DND-41 (cell line): ENCODE measurements around the gene TSPAN18.

Source experiments
- ATAC-seq: fragments of 200-7000 bp; cut with Tn5 transposase; 3 replicates; pipeline ENCODE4 v1.9.1; 2021; ENCODE audit warnings: low read depth; ENCODE audit not compliant: insufficient read depth
- DNase-seq: peaks from one replicate; pipeline ENCODE4 v3.0.0-alpha.2; 2020
- H2AFZ ChIP-seq: 2 replicates; pipeline ENCODE4 v1.6.0; 2012; ENCODE audit warnings: low read depth, low read length
- H3K27ac ChIP-seq: 2 replicates; pipeline ENCODE4 v1.5.1; 2012; ENCODE audit warnings: low read length, inconsistent platforms
- H3K27me3 ChIP-seq: fragments of 200-600 bp; sonication (generic); 2 replicates; pipeline ENCODE4 v1.6.0; 2012; ENCODE audit warnings: low read length, mild to moderate bottlenecking, inconsistent platforms; ENCODE audit not compliant: insufficient read depth, poor library complexity
- H3K36me3 ChIP-seq: 2 replicates; pipeline ENCODE4 v1.5.1; 2012; ENCODE audit warnings: low read length, inconsistent platforms; ENCODE audit not compliant: insufficient read depth
- H3K4me1 ChIP-seq: 2 replicates; pipeline ENCODE4 v1.5.1; 2012; ENCODE audit warnings: mild to moderate bottlenecking, low read length; ENCODE audit not compliant: insufficient read depth
- H3K4me2 ChIP-seq: 2 replicates; pipeline ENCODE4 v1.6.0; 2012; ENCODE audit warnings: mild to moderate bottlenecking, moderate library complexity, low read length, inconsistent platforms; ENCODE audit not compliant: insufficient read depth
- H3K4me3 ChIP-seq, 2 experiments: fragments of 200-600 bp in 1 of 2; shearing (Covaris generic) in 1 of 2; 2 replicates each; pipeline ENCODE4 v1.5.1; 2012 to 2016; ENCODE audit warnings: inconsistent platforms in 2 of 2, low read length in 2 of 2, mild to moderate bottlenecking in 2 of 2, low read depth in 1 of 2, moderate library complexity in 1 of 2
- H3K79me2 ChIP-seq: 2 replicates; pipeline ENCODE4 v1.6.0; 2012; ENCODE audit warnings: low read length, inconsistent platforms; ENCODE audit not compliant: insufficient read depth
- H3K9ac ChIP-seq: 2 replicates; pipeline ENCODE4 v1.6.0; 2012; ENCODE audit warnings: low read depth, mild to moderate bottlenecking, inconsistent platforms, low read length, moderate library complexity
- H3K9me3 ChIP-seq: 2 replicates; pipeline ENCODE4 v1.5.1; 2012; ENCODE audit warnings: low read length, moderate library complexity, mild to moderate bottlenecking, inconsistent platforms; ENCODE audit not compliant: insufficient read depth, severe bottlenecking
- H4K20me1 ChIP-seq: 2 replicates; pipeline ENCODE4 v1.6.0; 2012; ENCODE audit warnings: low read length; ENCODE audit not compliant: insufficient read depth
- EZH2 ChIP-seq: IDR thresholded peaks from 3 replicates; pipeline ENCODE4 v1.6.1; 2012; ENCODE audit warnings: borderline replicate concordance, low read depth, mild to moderate bottlenecking, moderate library complexity, low read length, inconsistent platforms; ENCODE audit not compliant: severe bottlenecking
- TF ChIP-seq, protein P1 (sequence below): IDR thresholded peaks from 2 replicates; pipeline ENCODE4 v1.5.1; 2012; ENCODE audit warnings: borderline replicate concordance, low read length, moderate library complexity, mild to moderate bottlenecking; ENCODE audit not compliant: poor library complexity, severe bottlenecking; ENCODE audit errors: extremely low read depth

The TSPAN18 gene

DNA sequence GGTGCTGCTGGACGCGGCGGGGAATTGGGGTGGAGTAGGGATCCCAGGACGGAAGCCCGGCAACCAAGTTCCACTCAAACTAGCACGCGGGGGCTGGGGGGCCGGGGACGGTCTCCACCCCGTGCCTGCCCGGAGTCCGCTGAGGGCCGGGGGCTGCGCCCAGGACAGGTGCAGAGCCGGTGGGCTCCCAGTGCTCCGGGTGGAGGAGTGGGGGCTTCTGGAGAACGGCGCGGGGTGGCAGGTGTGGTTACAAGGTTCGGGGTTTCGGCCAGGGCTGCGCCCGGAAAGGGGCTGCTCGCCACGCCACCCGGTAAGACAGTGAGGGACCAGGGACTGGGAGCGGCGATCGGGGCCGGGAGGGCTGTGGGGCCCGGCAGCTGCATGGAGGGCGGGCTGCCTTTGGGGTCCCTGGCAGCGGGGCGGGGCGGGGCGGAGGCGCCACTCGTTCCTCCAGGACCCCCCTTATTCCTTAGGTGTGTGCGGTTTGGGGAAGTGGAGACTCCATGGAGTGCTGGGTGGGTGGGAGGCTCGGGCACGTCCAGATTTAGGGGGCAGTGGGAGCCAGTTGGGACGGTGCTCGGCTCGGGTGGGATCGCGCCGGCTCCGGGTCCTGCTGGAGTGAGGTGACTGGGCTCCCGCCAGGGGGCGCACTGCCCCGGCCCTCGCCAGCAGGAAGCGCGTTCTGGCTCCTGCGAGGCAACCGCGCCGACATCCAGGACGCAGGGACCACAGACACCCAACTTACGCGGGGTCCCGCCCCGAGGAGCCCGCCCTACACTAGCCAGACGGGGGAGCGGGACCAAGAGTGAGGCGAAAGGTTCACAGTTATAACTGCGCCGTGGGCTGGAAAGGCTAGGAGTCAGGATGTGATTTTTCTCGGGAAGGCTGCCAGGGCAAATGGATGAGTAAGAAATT, 868 bp downstream of the TSPAN18 start:
- Histone ChIP-seq H3K27me3 (peaks cover 23% of the 10 kb centered on the region), H4K20me1 (no peaks in the 10 kb centered on the region; the same call in 1 of the 2 replicates), H3K36me3 (no peaks in the 10 kb centered on the region), H3K9ac (no peak overlapping the region), H3K79me2 (no peaks in the 10 kb centered on the region), H2AFZ (no peak overlapping the region), H3K9me3 (no peaks in the 10 kb centered on the region), H3K4me2 (peak overlapping the region; percentile 46), H3K4me1 (peaks cover 3% of the 10 kb centered on the region; the same call in 1 of the 2 replicates), H3K4me3 (no peak overlapping the region), H3K27ac (no peak overlapping the region)
- TF ChIP-seq, protein P1, sequence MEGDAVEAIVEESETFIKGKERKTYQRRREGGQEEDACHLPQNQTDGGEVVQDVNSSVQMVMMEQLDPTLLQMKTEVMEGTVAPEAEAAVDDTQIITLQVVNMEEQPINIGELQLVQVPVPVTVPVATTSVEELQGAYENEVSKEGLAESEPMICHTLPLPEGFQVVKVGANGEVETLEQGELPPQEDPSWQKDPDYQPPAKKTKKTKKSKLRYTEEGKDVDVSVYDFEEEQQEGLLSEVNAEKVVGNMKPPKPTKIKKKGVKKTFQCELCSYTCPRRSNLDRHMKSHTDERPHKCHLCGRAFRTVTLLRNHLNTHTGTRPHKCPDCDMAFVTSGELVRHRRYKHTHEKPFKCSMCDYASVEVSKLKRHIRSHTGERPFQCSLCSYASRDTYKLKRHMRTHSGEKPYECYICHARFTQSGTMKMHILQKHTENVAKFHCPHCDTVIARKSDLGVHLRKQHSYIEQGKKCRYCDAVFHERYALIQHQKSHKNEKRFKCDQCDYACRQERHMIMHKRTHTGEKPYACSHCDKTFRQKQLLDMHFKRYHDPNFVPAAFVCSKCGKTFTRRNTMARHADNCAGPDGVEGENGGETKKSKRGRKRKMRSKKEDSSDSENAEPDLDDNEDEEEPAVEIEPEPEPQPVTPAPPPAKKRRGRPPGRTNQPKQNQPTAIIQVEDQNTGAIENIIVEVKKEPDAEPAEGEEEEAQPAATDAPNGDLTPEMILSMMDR, result peak; percentile 75
- TF ChIP-seq EZH2, result no peak
- ATAC-seq (peak; percentile 97), DNase-seq (peak; percentile 67)

DNA sequence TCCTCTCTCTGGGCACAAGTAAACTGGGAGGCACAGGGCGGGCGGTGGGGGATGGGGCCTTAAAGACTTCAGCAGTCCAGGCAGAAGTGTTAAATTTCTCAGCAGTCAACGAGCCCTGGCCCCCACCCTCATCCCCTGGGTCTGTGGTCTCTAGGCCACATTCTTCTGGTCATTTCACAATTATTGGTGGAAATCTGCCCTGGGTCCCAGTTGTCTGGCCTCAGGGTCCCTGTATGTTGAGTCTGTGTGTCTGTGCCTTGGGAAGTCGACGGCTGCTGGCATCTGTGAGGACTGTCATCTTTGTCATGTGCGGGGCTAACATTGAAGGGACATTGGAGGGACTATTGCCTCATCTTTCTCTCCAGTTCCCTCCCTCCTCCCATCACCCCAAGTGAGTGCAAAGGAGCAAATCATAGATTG, 1.7 kb downstream of the TSPAN18 start:
- DNase-seq (no peak), ATAC-seq (no peak)
- Histone ChIP-seq H3K79me2 (no peaks in the 10 kb centered on the region), H4K20me1 (no peaks in the 10 kb centered on the region; the same call in 1 of the 2 replicates), H3K27ac (no peak overlapping the region), H3K36me3 (no peaks in the 10 kb centered on the region), H3K27me3 (peaks cover 23% of the 10 kb centered on the region), H3K4me3 (no peak overlapping the region), H3K9me3 (no peaks in the 10 kb centered on the region), H3K9ac (no peak overlapping the region), H3K4me1 (peaks cover 3% of the 10 kb centered on the region; the same call in 1 of the 2 replicates), H3K4me2 (no peak overlapping the region), H2AFZ (no peak overlapping the region)
- TF ChIP-seq EZH2, result no peak
- TF ChIP-seq, protein P1, result no peak

DNA sequence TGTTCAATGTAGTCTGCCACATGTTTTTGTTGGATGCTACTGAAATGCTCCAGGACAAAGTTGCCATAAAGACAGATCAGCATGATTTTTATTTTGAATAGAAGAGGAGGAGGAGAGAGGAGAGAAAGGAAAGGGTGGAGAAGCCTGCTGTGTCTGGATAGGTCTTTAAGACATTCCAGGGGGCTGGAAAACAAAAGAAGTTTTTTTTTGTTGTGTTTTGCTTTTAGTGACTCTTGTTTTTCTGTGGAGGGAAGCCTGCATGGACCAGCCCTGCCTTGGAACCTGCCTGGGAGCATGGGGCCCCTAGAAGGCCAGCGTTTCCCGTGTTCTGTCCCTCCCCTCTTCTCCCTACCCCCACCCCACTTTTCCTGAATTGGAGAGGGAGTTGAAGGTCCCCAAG, 2.3 kb downstream of the TSPAN18 start:
- Histone ChIP-seq H3K4me1 (peaks cover 3% of the 10 kb centered on the region; the same call in 1 of the 2 replicates), H3K4me3 (no peak overlapping the region), H4K20me1 (no peaks in the 10 kb centered on the region; the same call in 1 of the 2 replicates), H3K36me3 (no peaks in the 10 kb centered on the region), H2AFZ (no peak overlapping the region), H3K4me2 (no peak overlapping the region), H3K79me2 (no peaks in the 10 kb centered on the region), H3K27ac (no peak overlapping the region), H3K9me3 (no peaks in the 10 kb centered on the region), H3K27me3 (peaks cover 23% of the 10 kb centered on the region), H3K9ac (no peak overlapping the region)
- no peak for DNase-seq
- TF ChIP-seq, protein P1, result no peak
- no peak for TF ChIP-seq EZH2
- ATAC-seq, result no peak
